K562 (cell line): ENCODE results near the gene PROM2. TPM values are rescaled to one million over a fixed set of nuclear protein-coding genes. Genes with fewer than 3 reads are reported as not detected.
A peak's percentile ranks its signal among the peaks of the same experiment; 100 is the strongest.

Experiments used
- ATAC-seq: fragments of 200-7000 bp; cut with Tn5 transposase; 3 replicates; pipeline ENCODE4 v1.9.1; 2020; ENCODE audit warnings: moderate library complexity
- BruUV-seq: library from RNA; stranded (reverse); fragments of 400-500 nt; replicated peaks from 2 replicates; lab custom pipeline; 2021; lab: Mats Ljungman, UMichigan
- CTCF ChIA-PET: fragments of 300-600 bp; formaldehyde crosslinking; extraction: SDS; loops from one replicate; lab custom pipeline; 2021; ENCODE audit warnings: low intra/inter-chr PET ratio; lab: Yijun Ruan, JAX
- POLR2A ChIA-PET: fragments of 300-600, 350-650 bp; sonication (Branson Sonifier 250); formaldehyde crosslinking; extraction: SDS; loops from one replicate; lab custom pipeline; 2021; ENCODE audit warnings: antibody characterized with exemption, inconsistent platforms; lab: Yijun Ruan, JAX
- DNase-seq, 4 experiments: peaks; one replicate each; pipeline versions ENCODE4 v3.0.0 to v3.0.0-alpha.2; 2011 to 2018; ENCODE audit warnings: low spot score in 3 of 4, mixed read lengths in 3 of 4; ENCODE audit errors: extremely low read depth in 1 of 4
- FAIRE-seq: peaks from 2 replicates; lab custom pipeline; 2011; peaks lifted over from hg19 to GRCh38; lab: Jason Lieb, UNC
- H2AFZ ChIP-seq: 2 replicates; pipeline ENCODE4 v1.6.0; 2011; ENCODE audit warnings: low read depth, low read length, control low read depth, inconsistent platforms
- H3K27ac ChIP-seq: fragments of 200-600 bp; 3 replicates; pipeline ENCODE4 v1.8.0; 2011; ENCODE audit warnings: low read depth, mild to moderate bottlenecking, control low read depth, inconsistent platforms, low read length, moderate library complexity, mixed read lengths; ENCODE audit errors: extremely low read depth
- H3K27me3 ChIP-seq, 2 experiments: fragments of 300-600 bp in 1 of 2; 2 replicates in 1 of 2; 3 replicates in 1 of 2; pipeline versions ENCODE4 v1.6.0 to v1.8.0; 2011; ENCODE audit warnings: inconsistent platforms in 2 of 2, low read length in 2 of 2, mild to moderate bottlenecking in 1 of 2, mixed read lengths in 1 of 2, moderate library complexity in 1 of 2; ENCODE audit not compliant: control insufficient read depth in 2 of 2, insufficient read depth in 2 of 2
- H3K36me3 ChIP-seq: fragments of 300-600 bp; 3 replicates; pipeline ENCODE4 v1.8.0; 2011; ENCODE audit warnings: mild to moderate bottlenecking, low read length, inconsistent platforms; ENCODE audit not compliant: control insufficient read depth, insufficient read depth
- H3K4me1 ChIP-seq, 2 experiments: fragments of 200-600 bp in 1 of 2; replicated peaks in 1 of 2; 2 replicates in 1 of 2; 3 replicates in 1 of 2; pipeline versions ENCODE4 v1.5.1 to v1.8.0; 2011; ENCODE audit warnings: inconsistent platforms in 2 of 2, low read length in 2 of 2, mild to moderate bottlenecking in 1 of 2, mixed read lengths in 1 of 2, moderate library complexity in 1 of 2; ENCODE audit not compliant: control insufficient read depth in 2 of 2, insufficient read depth in 2 of 2
- H3K4me2 ChIP-seq: 2 replicates; pipeline ENCODE4 v1.6.1; 2011; ENCODE audit warnings: low read length, control low read depth, inconsistent platforms, mixed read lengths; ENCODE audit not compliant: insufficient read depth
- H3K4me3 ChIP-seq: fragments of 200-600 bp; sonication (generic), shearing (Covaris generic); 2 replicates; pipeline ENCODE4 v1.5.1; 2016; ENCODE audit warnings: control low read depth, inconsistent platforms
- H3K79me2 ChIP-seq: fragments of 200-600 bp; 3 replicates; pipeline ENCODE4 v1.8.0; 2011; ENCODE audit warnings: low read length, inconsistent platforms; ENCODE audit not compliant: control insufficient read depth, insufficient read depth
- H3K9ac ChIP-seq, 2 experiments: 2 replicates each; pipeline versions ENCODE4 v1.6.0 to v1.6.1; 2011; ENCODE audit warnings: low read depth in 2 of 2, low read length in 2 of 2, control low read depth in 1 of 2, inconsistent platforms in 1 of 2, mild to moderate bottlenecking in 1 of 2, mixed read lengths in 1 of 2; ENCODE audit not compliant: insufficient read depth in 1 of 2
- H3K9me1 ChIP-seq: one replicate; pipeline ENCODE4 v1.6.0; 2011; ENCODE audit warnings: inconsistent platforms, mild to moderate bottlenecking, low read length, moderate library complexity; ENCODE audit not compliant: control insufficient read depth, insufficient read depth
- H3K9me3 ChIP-seq: replicated peaks from 2 replicates; pipeline ENCODE4 v1.5.1; 2011; ENCODE audit warnings: low read depth, low read length, inconsistent platforms; ENCODE audit not compliant: control insufficient read depth, insufficient read depth
- H4K20me1 ChIP-seq: replicated peaks from 2 replicates; pipeline ENCODE4 v1.6.1; 2011; ENCODE audit warnings: low read length, inconsistent platforms, mixed read lengths; ENCODE audit not compliant: control insufficient read depth, insufficient read depth
- ARID1B ChIP-seq: fragments of 450-650 bp; IDR thresholded peaks from 2 replicates; pipeline ENCODE4 v1.6.1; 2016; ENCODE audit warnings: antibody characterized with exemption, mild to moderate bottlenecking, inconsistent platforms
- ARID2 ChIP-seq: fragments of 450-650 bp; IDR thresholded peaks from 2 replicates; pipeline ENCODE4 v1.6.1; 2017; ENCODE audit warnings: antibody characterized with exemption, mild to moderate bottlenecking
- POLR2B ChIP-seq: fragments of 450-650 bp; IDR thresholded peaks from 2 replicates; pipeline ENCODE4 v1.6.1; 2018; ENCODE audit warnings: low read depth; ENCODE audit not compliant: partially characterized antibody
- RBFOX2 ChIP-seq: fragments of 200-400 bp; formaldehyde crosslinking; IDR thresholded peaks from 2 replicates; pipeline ENCODE4 v1.6.1; 2017; ENCODE audit warnings: low read depth, mild to moderate bottlenecking, low read length, moderate library complexity
- ZNF232 ChIP-seq: sonication (generic); formaldehyde crosslinking; IDR thresholded peaks from 2 replicates; pipeline ENCODE4 v1.8.0; 2022; ENCODE audit warnings: mild to moderate bottlenecking, missing genetic modification reagents
- WGBS: fragments of 100-300 bp; shearing (Covaris generic); methylation state at CpG from one replicate; pipeline ENCODE4 v1.1.6; 2016; ENCODE audit warnings: low coverage, mixed read lengths; ENCODE audit not compliant: insufficient coverage; ENCODE audit errors: missing lambda C conversion rate; 5-methylcytosine and 5-hydroxymethylcytosine counted together
- in situ Hi-C: fragments of 300-500 bp; cut with MboI; formaldehyde crosslinking; loops from 4 replicates; pipeline ENCODE4 v1.15.0; 2018; ENCODE audit warnings: inconsistent platforms, mixed read lengths
- intact Hi-C: fragments of 100-400 bp; cut with micrococcal nuclease; formaldehyde crosslinking; loops from 2 replicates; pipeline ENCODE4 v1.14.2; 2022
- polyA plus RNA-seq, 8 experiments: library from polyadenylated mRNA; depleted of rRNA in 4 of 8; stranded (reverse) in 5 of 8; unstranded in 3 of 8; fragments of >200 nt; fragmentation: Nextera tagmentation in 2 of 8; fragmentation: Illumina TruSeq in 1 of 8; extraction: Ambion mirVana in 2 of 8; extraction: Trizol in 1 of 8; gene quantifications; 2 replicates each; pipeline versions ENCODE4 v1.2.1 to v1.2.3, GENCODE V29; 2011 to 2014; ENCODE audit warnings: inconsistent platforms in 1 of 8, missing spikeins in 1 of 8
- total RNA-seq, 7 experiments: library from RNA; depleted of rRNA in 6 of 7; stranded (reverse); fragments of >200 nt in 6 of 7; fragmentation: Illumina TruSeq in 2 of 7; extraction: Trizol in 2 of 7; gene quantifications; 2 replicates each; pipeline versions ENCODE4 v1.2.1 to v1.2.3, GENCODE V29; 2011 to 2021; ENCODE audit warnings: low replicate concordance in 1 of 7
- TF ChIP-seq, protein P1 (sequence below): sonication (generic); formaldehyde crosslinking; IDR thresholded peaks from 2 replicates; pipeline ENCODE4 v1.5.0; 2020; ENCODE audit warnings: missing genetic modification reagents

Gene PROM2
- total and polyA plus RNA-seq, 9 of the 15 experiments (the other 6 are each of a cell fraction or from before 2014, with no cell fraction given) = not detected

DNA sequence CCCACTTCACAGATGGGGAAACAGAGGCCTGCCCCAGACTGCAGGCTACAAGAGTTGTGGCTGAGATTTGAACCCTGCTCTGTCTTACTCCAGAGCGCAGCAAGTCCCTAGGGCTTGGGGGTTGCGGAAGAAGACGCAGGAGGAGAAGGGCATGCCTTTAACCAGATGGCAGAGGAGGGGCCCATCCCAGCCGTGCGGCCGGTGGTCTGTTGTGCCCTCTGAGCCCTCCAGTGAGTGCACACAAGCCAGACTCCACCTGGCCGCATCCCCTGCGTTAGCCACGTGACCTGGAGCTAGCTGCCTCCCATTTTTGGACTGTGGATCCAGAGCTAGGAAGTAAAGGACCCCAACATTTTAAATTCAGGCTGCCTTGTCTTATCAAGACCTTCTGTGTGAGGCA, 25.7 kb downstream of the PROM2 start:
- intact Hi-C loops (no loop called here), in situ Hi-C loops (no loop called here)
- Histone ChIP-seq H3K9me1 (no peaks in the 10 kb centered on the region), H3K4me2 (no peak overlapping the region), H3K79me2 (no peaks in the 10 kb centered on the region), H3K27ac (no peak overlapping the region), H2AFZ (no peak overlapping the region), H4K20me1 (no peaks in the 10 kb centered on the region), H3K36me3 (no peaks in the 10 kb centered on the region), H3K27me3 (peaks cover 0 to 59% of the 10 kb centered on the region in 2 experiments; a peak in 3 of 5 replicates), H3K4me3 (no peak overlapping the region), H3K4me1 (no peaks in the 10 kb centered on the region; a peak in 2 of 5 replicates), H3K9ac (no peak overlapping the region), H3K9me3 (no peaks in the 10 kb centered on the region)
- ChIA-PET CTCF (no interaction called here), POLR2A (interaction anchor here (0.7 kb wide), 2 partner anchors 12 to 19 kb away, joined by 3 read pairs; no protein-coding TSS in a partner anchor)
- TF ChIP-seq ARID2 (no peak), ZNF232 (no peak), ARID1B (no peak)
- TF ChIP-seq, protein P1, sequence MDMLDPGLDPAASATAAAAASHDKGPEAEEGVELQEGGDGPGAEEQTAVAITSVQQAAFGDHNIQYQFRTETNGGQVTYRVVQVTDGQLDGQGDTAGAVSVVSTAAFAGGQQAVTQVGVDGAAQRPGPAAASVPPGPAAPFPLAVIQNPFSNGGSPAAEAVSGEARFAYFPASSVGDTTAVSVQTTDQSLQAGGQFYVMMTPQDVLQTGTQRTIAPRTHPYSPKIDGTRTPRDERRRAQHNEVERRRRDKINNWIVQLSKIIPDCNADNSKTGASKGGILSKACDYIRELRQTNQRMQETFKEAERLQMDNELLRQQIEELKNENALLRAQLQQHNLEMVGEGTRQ = peak; percentile 28
- ATAC-seq = no peak
- 1% methylated on average over 9 of the region's 9 CpGs for WGBS
- FAIRE-seq = no peak
- no TSS peak for BruUV-seq
- DNase-seq = no peak

DNA sequence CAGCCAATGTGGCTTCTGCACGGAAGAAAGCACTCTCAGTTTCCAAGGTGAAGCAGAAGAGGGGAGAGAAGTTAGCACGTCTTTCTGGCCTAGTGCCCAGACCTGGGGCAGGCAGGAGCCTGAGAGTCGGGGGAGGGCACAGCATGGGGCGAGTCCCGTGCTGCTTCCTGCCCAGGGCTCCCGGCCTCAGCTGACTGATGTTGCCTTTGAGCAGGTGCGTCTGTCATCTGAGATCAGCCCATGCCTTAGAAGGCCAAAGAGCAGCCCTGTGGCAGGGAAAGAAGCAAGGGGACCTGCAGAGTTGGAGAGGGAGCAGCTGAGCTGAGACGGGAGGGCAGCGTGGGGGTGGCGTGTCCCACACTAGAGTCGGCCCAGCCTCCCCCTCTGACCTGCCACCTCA, 26.2 kb downstream of the PROM2 start:
- Histone ChIP-seq H3K79me2 (no peaks in the 10 kb centered on the region), H3K27me3 (peaks cover 2 to 54% of the 10 kb centered on the region in 2 experiments; a peak in 4 of 5 replicates), H4K20me1 (no peaks in the 10 kb centered on the region), H3K9ac (no peak overlapping the region), H3K9me1 (no peaks in the 10 kb centered on the region), H3K9me3 (no peaks in the 10 kb centered on the region), H3K4me2 (no peak overlapping the region), H3K4me1 (no peaks in the 10 kb centered on the region; a peak in 2 of 5 replicates), H3K27ac (no peak overlapping the region), H3K4me3 (no peak overlapping the region), H3K36me3 (no peaks in the 10 kb centered on the region), H2AFZ (no peak overlapping the region)
- CTCF ChIA-PET = no interaction called here
- FAIRE-seq (no peak), ATAC-seq (no peak), DNase-seq (no peak)
- in situ Hi-C loops (no loop called here), intact Hi-C loops (no loop called here)
- no TSS peak for BruUV-seq
- 0% methylated on average over 10 of the region's 11 CpGs for WGBS
- POLR2A ChIA-PET = interaction anchor here (0.7 kb wide), 2 partner anchors 12 to 19 kb away, joined by 3 read pairs; no protein-coding TSS in a partner anchor
- no peak for TF ChIP-seq POLR2B
- TF ChIP-seq RBFOX2 = no peak
